Panc1 (cell line): ENCODE measurements around the gene SYT1. TPM values are rescaled to one million over a fixed set of nuclear protein-coding genes. Genes with fewer than 3 reads are reported as not detected.
A peak's percentile ranks its signal among the peaks of the same experiment; 100 is the strongest.

Experiments used
- ATAC-seq: fragments of 200-7000 bp; cut with Tn5 transposase; 2 replicates; pipeline ENCODE4 v1.9.1; 2020; ENCODE audit warnings: mild to moderate bottlenecking, moderate library complexity
- BruUV-seq: library from RNA; stranded (reverse); fragments of 400-500 nt; replicated peaks from 2 replicates; lab custom pipeline; 2021; lab: Mats Ljungman, UMichigan
- CTCF ChIA-PET: fragments of 300-600 bp; sonication (Branson Sonifier 250); formaldehyde crosslinking; loops from one replicate; lab custom pipeline; 2022; ENCODE audit warnings: antibody characterized with exemption; lab: Charles Lee
- POLR2A ChIA-PET: fragments of 300-600 bp; sonication (Branson Sonifier 250); formaldehyde crosslinking; loops from one replicate; lab custom pipeline; 2022; ENCODE audit warnings: antibody characterized with exemption; lab: Charles Lee
- DNase-seq: peaks from one replicate; pipeline ENCODE4 v3.0.0-alpha.2; 2010; ENCODE audit warnings: low read depth, low spot score
- H3K27ac ChIP-seq: 2 replicates; pipeline ENCODE4 v1.5.1; 2011; ENCODE audit warnings: mild to moderate bottlenecking, low read length, inconsistent platforms
- H3K27me3 ChIP-seq: fragments of 200-500 bp; sonication (Bioruptor generic); 2 replicates; pipeline ENCODE4 v1.6.0; 2014; ENCODE audit warnings: low read length, inconsistent platforms; ENCODE audit not compliant: control insufficient read depth, insufficient read depth
- H3K36me3 ChIP-seq: fragments of 200-500 bp; sonication (Bioruptor generic); 2 replicates; pipeline ENCODE4 v1.5.1; 2014; ENCODE audit warnings: inconsistent platforms, mild to moderate bottlenecking, low read length, moderate library complexity; ENCODE audit not compliant: control insufficient read depth, insufficient read depth
- H3K4me1 ChIP-seq: 2 replicates; pipeline ENCODE4 v1.5.1; 2011; ENCODE audit warnings: inconsistent platforms, mild to moderate bottlenecking, low read length, moderate library complexity; ENCODE audit not compliant: control insufficient read depth, insufficient read depth
- H3K4me3 ChIP-seq, 2 experiments: 2 replicates each; pipeline ENCODE4 v1.5.1; 2011 to 2012; ENCODE audit warnings: low read depth in 2 of 2, low read length in 2 of 2, mild to moderate bottlenecking in 2 of 2, inconsistent platforms in 1 of 2, moderate library complexity in 1 of 2
- H3K9me3 ChIP-seq: fragments of 200-500 bp; sonication (Bioruptor generic); 2 replicates; pipeline ENCODE4 v1.5.1; 2014; ENCODE audit warnings: low read depth, mild to moderate bottlenecking, inconsistent platforms, low read length, moderate library complexity; ENCODE audit not compliant: control insufficient read depth, insufficient read depth
- POLR2AphosphoS5 ChIP-seq: IDR thresholded peaks from 2 replicates; pipeline ENCODE4 v1.6.1; 2012; ENCODE audit warnings: mild to moderate bottlenecking, low read depth, low read length, moderate library complexity
- SIN3A ChIP-seq: IDR thresholded peaks from 2 replicates; pipeline ENCODE4 v1.6.1; 2012; ENCODE audit warnings: low read depth, mild to moderate bottlenecking, low read length, moderate library complexity, borderline replicate concordance; ENCODE audit not compliant: insufficient read depth
- TCF7L2 ChIP-seq: IDR thresholded peaks from 2 replicates; pipeline ENCODE4 v1.6.1; 2011; ENCODE audit warnings: mild to moderate bottlenecking, low read depth, low read length, inconsistent platforms
- in situ Hi-C: cut with HindIII; loops from 2 replicates; pipeline ENCODE4 v1.10.0; 2016; ENCODE audit warnings: low sequenced_read_pairs, low pct_unique_long_range_greater_than_20kb
- intact Hi-C: fragments of 100-400 bp; cut with micrococcal nuclease; formaldehyde crosslinking; loops from one replicate; pipeline ENCODE4 v1.10.0; 2022; ENCODE audit not compliant: unreplicated experiment
- total RNA-seq: library from RNA; stranded (reverse); gene quantifications from one replicate; pipeline ENCODE4 v1.2.1, GENCODE V29; 2021; ENCODE audit not compliant: unreplicated experiment
- TF ChIP-seq, protein P1 (sequence below): fragments of 450-650 bp; IDR thresholded peaks from 2 replicates; pipeline ENCODE4 v1.5.1; 2017; ENCODE audit warnings: mild to moderate bottlenecking
- TF ChIP-seq, protein P2 (sequence below), 2 experiments: IDR thresholded peaks; 2 replicates each; pipeline ENCODE4 v1.6.1; 2011 to 2012; ENCODE audit warnings: low read depth in 2 of 2, control low read depth in 1 of 2, low read length in 1 of 2, mild to moderate bottlenecking in 1 of 2, moderate library complexity in 1 of 2; ENCODE audit not compliant: insufficient read depth in 1 of 2

Gene SYT1
- total RNA-seq, 1 experiment from 2014 or later: 3.0 TPM

- H3K4me3 ChIP-seq: no peak overlapping the region
- no peak for DNase-seq
These were observed 368.8 kb downstream of the SYT1 start for GRCh38 chr12:79233341-79233781.

DNA sequence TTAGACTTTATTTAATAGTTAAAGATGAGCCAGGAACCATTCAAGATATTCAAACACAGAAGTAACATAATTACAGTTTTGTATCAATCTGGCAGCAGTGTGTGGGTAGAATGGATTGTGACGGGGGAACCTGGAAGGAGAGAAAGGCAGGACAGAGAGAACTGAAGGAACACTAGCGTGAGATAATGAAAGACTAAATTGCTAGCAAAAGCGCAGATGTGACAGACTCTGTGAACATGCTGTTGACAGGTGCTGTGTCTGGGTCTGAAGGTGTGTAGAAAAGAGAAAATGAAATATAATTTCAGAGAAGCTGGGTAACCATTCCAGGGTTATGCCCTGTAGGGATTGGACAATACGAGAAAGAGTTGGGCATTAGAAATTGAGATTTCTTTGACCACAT, 372.3 kb downstream of the SYT1 start:
- ATAC-seq: no peak
- Histone ChIP-seq H3K9me3 (no peaks in the 10 kb centered on the region), H3K36me3 (no peaks in the 10 kb centered on the region), H3K27me3 (no peaks in the 10 kb centered on the region), H3K4me3 (no peak overlapping the region), H3K4me1 (no peaks in the 10 kb centered on the region), H3K27ac (no peak overlapping the region)
- ChIA-PET CTCF (no interaction called here), POLR2A (no interaction called here)
- in situ Hi-C loops: no loop called here
- TSS peak; percentile 35 for BruUV-seq
- DNase-seq: no peak
- TF ChIP-seq, protein P1, sequence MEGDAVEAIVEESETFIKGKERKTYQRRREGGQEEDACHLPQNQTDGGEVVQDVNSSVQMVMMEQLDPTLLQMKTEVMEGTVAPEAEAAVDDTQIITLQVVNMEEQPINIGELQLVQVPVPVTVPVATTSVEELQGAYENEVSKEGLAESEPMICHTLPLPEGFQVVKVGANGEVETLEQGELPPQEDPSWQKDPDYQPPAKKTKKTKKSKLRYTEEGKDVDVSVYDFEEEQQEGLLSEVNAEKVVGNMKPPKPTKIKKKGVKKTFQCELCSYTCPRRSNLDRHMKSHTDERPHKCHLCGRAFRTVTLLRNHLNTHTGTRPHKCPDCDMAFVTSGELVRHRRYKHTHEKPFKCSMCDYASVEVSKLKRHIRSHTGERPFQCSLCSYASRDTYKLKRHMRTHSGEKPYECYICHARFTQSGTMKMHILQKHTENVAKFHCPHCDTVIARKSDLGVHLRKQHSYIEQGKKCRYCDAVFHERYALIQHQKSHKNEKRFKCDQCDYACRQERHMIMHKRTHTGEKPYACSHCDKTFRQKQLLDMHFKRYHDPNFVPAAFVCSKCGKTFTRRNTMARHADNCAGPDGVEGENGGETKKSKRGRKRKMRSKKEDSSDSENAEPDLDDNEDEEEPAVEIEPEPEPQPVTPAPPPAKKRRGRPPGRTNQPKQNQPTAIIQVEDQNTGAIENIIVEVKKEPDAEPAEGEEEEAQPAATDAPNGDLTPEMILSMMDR: no peak
- TF ChIP-seq SIN3A (no peak), POLR2AphosphoS5 (no peak), TCF7L2 (no peak)
- TF ChIP-seq, protein P2, sequence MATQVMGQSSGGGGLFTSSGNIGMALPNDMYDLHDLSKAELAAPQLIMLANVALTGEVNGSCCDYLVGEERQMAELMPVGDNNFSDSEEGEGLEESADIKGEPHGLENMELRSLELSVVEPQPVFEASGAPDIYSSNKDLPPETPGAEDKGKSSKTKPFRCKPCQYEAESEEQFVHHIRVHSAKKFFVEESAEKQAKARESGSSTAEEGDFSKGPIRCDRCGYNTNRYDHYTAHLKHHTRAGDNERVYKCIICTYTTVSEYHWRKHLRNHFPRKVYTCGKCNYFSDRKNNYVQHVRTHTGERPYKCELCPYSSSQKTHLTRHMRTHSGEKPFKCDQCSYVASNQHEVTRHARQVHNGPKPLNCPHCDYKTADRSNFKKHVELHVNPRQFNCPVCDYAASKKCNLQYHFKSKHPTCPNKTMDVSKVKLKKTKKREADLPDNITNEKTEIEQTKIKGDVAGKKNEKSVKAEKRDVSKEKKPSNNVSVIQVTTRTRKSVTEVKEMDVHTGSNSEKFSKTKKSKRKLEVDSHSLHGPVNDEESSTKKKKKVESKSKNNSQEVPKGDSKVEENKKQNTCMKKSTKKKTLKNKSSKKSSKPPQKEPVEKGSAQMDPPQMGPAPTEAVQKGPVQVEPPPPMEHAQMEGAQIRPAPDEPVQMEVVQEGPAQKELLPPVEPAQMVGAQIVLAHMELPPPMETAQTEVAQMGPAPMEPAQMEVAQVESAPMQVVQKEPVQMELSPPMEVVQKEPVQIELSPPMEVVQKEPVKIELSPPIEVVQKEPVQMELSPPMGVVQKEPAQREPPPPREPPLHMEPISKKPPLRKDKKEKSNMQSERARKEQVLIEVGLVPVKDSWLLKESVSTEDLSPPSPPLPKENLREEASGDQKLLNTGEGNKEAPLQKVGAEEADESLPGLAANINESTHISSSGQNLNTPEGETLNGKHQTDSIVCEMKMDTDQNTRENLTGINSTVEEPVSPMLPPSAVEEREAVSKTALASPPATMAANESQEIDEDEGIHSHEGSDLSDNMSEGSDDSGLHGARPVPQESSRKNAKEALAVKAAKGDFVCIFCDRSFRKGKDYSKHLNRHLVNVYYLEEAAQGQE (IDR thresholded peaks at IDR 0.05; ENCODE audit: insufficient read depth in 1 of 2, low read depth in 2 of 2, low read length in 1 of 2): no peak
- intact Hi-C loops: no loop called here

More at GRCh38 chr12:79233341-79233781, 368.8 kb downstream of the SYT1 start:
- Histone ChIP-seq H3K27me3 (no peaks in the 10 kb centered on the region), H3K27ac (no peak overlapping the region), H3K9me3 (no peaks in the 10 kb centered on the region), H3K36me3 (no peaks in the 10 kb centered on the region), H3K4me1 (no peaks in the 10 kb centered on the region)
- no peak for ATAC-seq
- ChIA-PET POLR2A (no interaction called here), CTCF (no interaction called here)
- no TSS peak for BruUV-seq
- intact Hi-C loops: no loop called here
- TF ChIP-seq, protein P2 (IDR thresholded peaks at IDR 0.05; ENCODE audit: insufficient read depth in 1 of 2, low read depth in 2 of 2, low read length in 1 of 2): no peak
- TF ChIP-seq TCF7L2: no peak
- TF ChIP-seq SIN3A: no peak
- no peak for TF ChIP-seq POLR2AphosphoS5
- TF ChIP-seq, protein P1: no peak
- in situ Hi-C loops: no loop called here
